ENCODE measurements around the gene DACH1.

DNA sequence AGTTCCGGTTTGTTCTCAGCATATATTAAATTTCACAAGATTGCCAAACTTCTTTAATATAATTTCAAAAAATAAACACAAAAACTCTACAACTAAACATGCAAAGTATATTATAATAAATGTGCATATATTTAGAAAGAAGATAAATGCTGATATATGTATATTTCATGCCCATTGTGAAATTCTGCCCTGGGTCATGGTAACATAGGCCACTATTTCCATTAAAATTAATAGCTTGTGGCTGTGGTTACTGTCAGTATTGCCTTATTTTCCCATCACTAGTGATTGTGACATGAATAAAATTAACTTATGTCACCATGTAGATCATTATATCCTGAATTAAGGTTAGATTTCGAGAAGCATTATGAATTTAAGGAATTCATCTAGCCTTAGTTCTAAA, 410.9 kb downstream of the DACH1 start:
- TF ChIP-seq EZH2 (IDR thresholded peaks at IDR 0.05; ENCODE audit: insufficient read depth, low read length), result no peak
- TF ChIP-seq, protein P1, sequence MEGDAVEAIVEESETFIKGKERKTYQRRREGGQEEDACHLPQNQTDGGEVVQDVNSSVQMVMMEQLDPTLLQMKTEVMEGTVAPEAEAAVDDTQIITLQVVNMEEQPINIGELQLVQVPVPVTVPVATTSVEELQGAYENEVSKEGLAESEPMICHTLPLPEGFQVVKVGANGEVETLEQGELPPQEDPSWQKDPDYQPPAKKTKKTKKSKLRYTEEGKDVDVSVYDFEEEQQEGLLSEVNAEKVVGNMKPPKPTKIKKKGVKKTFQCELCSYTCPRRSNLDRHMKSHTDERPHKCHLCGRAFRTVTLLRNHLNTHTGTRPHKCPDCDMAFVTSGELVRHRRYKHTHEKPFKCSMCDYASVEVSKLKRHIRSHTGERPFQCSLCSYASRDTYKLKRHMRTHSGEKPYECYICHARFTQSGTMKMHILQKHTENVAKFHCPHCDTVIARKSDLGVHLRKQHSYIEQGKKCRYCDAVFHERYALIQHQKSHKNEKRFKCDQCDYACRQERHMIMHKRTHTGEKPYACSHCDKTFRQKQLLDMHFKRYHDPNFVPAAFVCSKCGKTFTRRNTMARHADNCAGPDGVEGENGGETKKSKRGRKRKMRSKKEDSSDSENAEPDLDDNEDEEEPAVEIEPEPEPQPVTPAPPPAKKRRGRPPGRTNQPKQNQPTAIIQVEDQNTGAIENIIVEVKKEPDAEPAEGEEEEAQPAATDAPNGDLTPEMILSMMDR (IDR thresholded peaks at IDR 0.05; ENCODE audit: insufficient read depth, low read depth, low read length), result no peak
